ENCODE measurements around the gene MARCHF6. TPM values are rescaled to one million over a fixed set of nuclear protein-coding genes. Genes with fewer than 3 reads are reported as not detected.

The MARCHF6 gene
- total and polyA plus RNA-seq, 2 experiments from 2014 or later: 70.8 to 77.5 TPM

GRCh38 chr5:10319202-10319851 is 34.2 kb upstream of the MARCHF6 start:
- Histone ChIP-seq H4K20me1 (replicated peaks; ENCODE audit: insufficient read depth) (no peaks in the 10 kb centered on the region), H2AFZ (no peak overlapping the region), H3K36me3 (ENCODE audit: insufficient read depth) (no peaks in the 10 kb centered on the region), H3K4me1 (ENCODE audit: insufficient read depth) (no peaks in the 10 kb centered on the region), H3K27me3 (ENCODE audit: insufficient read depth) (no peaks in the 10 kb centered on the region), H3K4me3 (no peak overlapping the region), H3K27ac (ENCODE audit: low read depth) (no peak overlapping the region), H3K9me2 (ENCODE audit: insufficient read depth) (no peaks in the 10 kb centered on the region; the same call in 1 of the 2 replicates), H3K4me2 (no peak overlapping the region), H3F3A (replicated peaks; ENCODE audit: low read depth) (no peaks in the 10 kb centered on the region), H3K79me2 (replicated peaks; ENCODE audit: insufficient read depth) (no peaks in the 10 kb centered on the region)
- DNase-seq (ENCODE audit: low spot score) (no peak), ATAC-seq (no peak)
- Mint-ChIP-seq H3K9me3 (peaks cover 4% of the 10 kb centered on the region; the same call in 1 of the 3 replicates), H3K27me3 (ENCODE audit: insufficient read depth, low read depth, poor library complexity) (peaks cover 13% of the 10 kb centered on the region), H3K4me3 (no peak overlapping the region), H3K36me3 (ENCODE audit: low read depth) (no peaks in the 10 kb centered on the region), H3K4me1 (no peaks in the 10 kb centered on the region; the same call in 2 of the 3 replicates), H3K27ac (no peak overlapping the region)
- TF ChIP-seq CREB1 (CRISPR knock-in tag; IDR thresholded peaks at IDR 0.05; ENCODE audit: low read depth): no peak
- no peak for TF ChIP-seq ZNF331 (CRISPR knock-in tag; IDR thresholded peaks at IDR 0.05; ENCODE audit: low read depth)
- TF ChIP-seq, protein P1, sequence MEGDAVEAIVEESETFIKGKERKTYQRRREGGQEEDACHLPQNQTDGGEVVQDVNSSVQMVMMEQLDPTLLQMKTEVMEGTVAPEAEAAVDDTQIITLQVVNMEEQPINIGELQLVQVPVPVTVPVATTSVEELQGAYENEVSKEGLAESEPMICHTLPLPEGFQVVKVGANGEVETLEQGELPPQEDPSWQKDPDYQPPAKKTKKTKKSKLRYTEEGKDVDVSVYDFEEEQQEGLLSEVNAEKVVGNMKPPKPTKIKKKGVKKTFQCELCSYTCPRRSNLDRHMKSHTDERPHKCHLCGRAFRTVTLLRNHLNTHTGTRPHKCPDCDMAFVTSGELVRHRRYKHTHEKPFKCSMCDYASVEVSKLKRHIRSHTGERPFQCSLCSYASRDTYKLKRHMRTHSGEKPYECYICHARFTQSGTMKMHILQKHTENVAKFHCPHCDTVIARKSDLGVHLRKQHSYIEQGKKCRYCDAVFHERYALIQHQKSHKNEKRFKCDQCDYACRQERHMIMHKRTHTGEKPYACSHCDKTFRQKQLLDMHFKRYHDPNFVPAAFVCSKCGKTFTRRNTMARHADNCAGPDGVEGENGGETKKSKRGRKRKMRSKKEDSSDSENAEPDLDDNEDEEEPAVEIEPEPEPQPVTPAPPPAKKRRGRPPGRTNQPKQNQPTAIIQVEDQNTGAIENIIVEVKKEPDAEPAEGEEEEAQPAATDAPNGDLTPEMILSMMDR (conservative IDR thresholded peaks at IDR 0.05; ENCODE audit: low read depth in 2 of 2): peak in 1 of 2 experiments; percentile 38; a peak in 2 of 4 replicates
- no peak for TF ChIP-seq NANOG (IDR thresholded peaks at IDR 0.05; ENCODE audit: borderline replicate concordance)
- TF ChIP-seq STAT1 (IDR thresholded peaks at IDR 0.05; ENCODE audit: unreplicated experiment): no peak

- Histone ChIP-seq H3K4me1 (ENCODE audit: insufficient read depth) (no peaks in the 10 kb centered on the region), H3K4me2 (no peak overlapping the region), H2AFZ (no peak overlapping the region), H3K79me2 (replicated peaks; ENCODE audit: insufficient read depth) (no peaks in the 10 kb centered on the region), H3K27ac (ENCODE audit: low read depth) (no peak overlapping the region), H3F3A (replicated peaks; ENCODE audit: low read depth) (no peaks in the 10 kb centered on the region), H3K4me3 (no peak overlapping the region), H3K9me2 (ENCODE audit: insufficient read depth) (no peaks in the 10 kb centered on the region; the same call in 1 of the 2 replicates), H4K20me1 (replicated peaks; ENCODE audit: insufficient read depth) (no peaks in the 10 kb centered on the region), H3K27me3 (ENCODE audit: insufficient read depth) (no peaks in the 10 kb centered on the region), H3K36me3 (ENCODE audit: insufficient read depth) (no peaks in the 10 kb centered on the region)
- Mint-ChIP-seq H3K27ac (no peak overlapping the region), H3K27me3 (ENCODE audit: insufficient read depth, low read depth, poor library complexity) (peaks cover 13% of the 10 kb centered on the region), H3K4me1 (no peaks in the 10 kb centered on the region; the same call in 2 of the 3 replicates), H3K9me3 (peaks cover 1% of the 10 kb centered on the region; the same call in 1 of the 3 replicates), H3K36me3 (ENCODE audit: low read depth) (no peaks in the 10 kb centered on the region), H3K4me3 (no peak overlapping the region)
- TF ChIP-seq ZNF462 (CRISPR knock-in tag; IDR thresholded peaks at IDR 0.05): no peak
- no peak for DNase-seq (ENCODE audit: low spot score)
- no peak for ATAC-seq
Observed at GRCh38 chr5:10320793-10321192, 32.7 kb upstream of the MARCHF6 start.

Measured in GM23338 (cell line).